GM12865 (cell line): Measurements from ENCODE around the gene ILDR1.
A peak's percentile ranks its signal among the peaks of the same experiment; 100 is the strongest.

ENCODE experiments used
- DNase-seq: peaks from one replicate; pipeline ENCODE4 v3.0.0; 2010; ENCODE audit warnings: low read depth
- H3K4me3 ChIP-seq: 2 replicates; pipeline ENCODE4 v1.5.1; 2011; ENCODE audit warnings: mild to moderate bottlenecking, low read depth, low read length, control low read depth
- CTCF ChIP-seq: IDR thresholded peaks from 2 replicates; pipeline ENCODE4 v1.5.1; 2011; ENCODE audit warnings: low read length, control low read depth, low read depth, inconsistent platforms; ENCODE audit not compliant: insufficient read depth; ENCODE audit errors: missing control alignments

The ILDR1 gene

GRCh38 chr3:122032531-122032930 lies 10.5 kb upstream of the ILDR1 start:
- no peak for DNase-seq
- H3K4me3 ChIP-seq, result no peak overlapping the region
- TF ChIP-seq CTCF, result no peak

GRCh38 chr3:122031123-122031468 lies 9.0 kb upstream of the ILDR1 start:
- no peak for TF ChIP-seq CTCF
- peak; percentile 53 for DNase-seq
- peak overlapping the region; percentile 9 for H3K4me3 ChIP-seq

- peak; percentile 87 for DNase-seq
- no peak for TF ChIP-seq CTCF
- peak overlapping the region; percentile 9 for H3K4me3 ChIP-seq
These were observed 8.5 kb upstream of the ILDR1 start for GRCh38 chr3:122030381-122031122.

- TF ChIP-seq CTCF, result no peak
- peak; percentile 87 for DNase-seq
These were observed 3.2 kb upstream of the ILDR1 start for GRCh38 chr3:122025296-122025695.

GRCh38 chr3:122024800-122025199 lies 2.8 kb upstream of the ILDR1 start:
- no peak for DNase-seq
- TF ChIP-seq CTCF, result no peak
- H3K4me3 ChIP-seq, result peak overlapping the region; percentile 31

More at GRCh38 chr3:122025296-122025695, 3.2 kb upstream of the ILDR1 start:
- H3K4me3 ChIP-seq, result peak overlapping the region; percentile 31

GRCh38 chr3:122023335-122023910 lies 1.4 kb upstream of the ILDR1 start:
- H3K4me3 ChIP-seq, result no peak overlapping the region
- no peak for DNase-seq
- no peak for TF ChIP-seq CTCF
